Right ventricle myocardium superior (tissue), 1 donor: ENCODE results near the gene ALPK3. TPM values are rescaled to one million over a fixed set of nuclear protein-coding genes. Genes with fewer than 3 reads are reported as not detected.
A peak's percentile ranks its signal among the peaks of the same experiment; 100 is the strongest.

Experiments used
- ATAC-seq: fragments of 200-7000 bp; cut with Tn5 transposase; one replicate; pipeline ENCODE4 v1.9.1; 2020; ENCODE audit warnings: mild to moderate bottlenecking; ENCODE audit not compliant: poor library complexity
- DNase-seq: peaks from one replicate; pipeline ENCODE4 v3.0.0-alpha.2; 2020
- intact Hi-C: fragments of 100-400 bp; cut with DNase I; formaldehyde crosslinking; loops from one replicate; pipeline ENCODE4 v1.11.2; 2022
- total RNA-seq: library from RNA; stranded (reverse); fragmentation: NEBNext Ultra II Directional; extraction: Animal tissue kit (Norgen Biotek cat#: 25700); gene quantifications from one replicate; pipeline ENCODE4 v1.2.1, GENCODE V29; 2021
- donor health status: DM: no; HTN: yes; CAD: no; lungs with severe emphysema.

ALPK3 gene
- total RNA-seq, 1 donor from 2014 or later, result 114 TPM

- DNase-seq (no peak), ATAC-seq (peak; percentile 44)
- intact Hi-C loops, result loop anchor here (10.0 kb wide), 1 partner anchor 233 kb away; no protein-coding TSS in a partner anchor
These were observed 418 bp downstream of the ALPK3 start for GRCh38 chr15:84817466-84818081.

- intact Hi-C loops, result loop anchor here (10.0 kb wide), 1 partner anchor 234 kb away; no protein-coding TSS in a partner anchor
- DNase-seq (no peak), ATAC-seq (peak; percentile 18)
These were observed 1.3 kb downstream of the ALPK3 start for GRCh38 chr15:84818261-84819131.

GRCh38 chr15:84819291-84819768 lies 2.2 kb downstream of the ALPK3 start:
- intact Hi-C loops, result loop anchor here (10.0 kb wide), 1 partner anchor 235 kb away; no protein-coding TSS in a partner anchor
- DNase-seq, result peak; percentile 78
- peak; percentile 39 for ATAC-seq

DNA sequence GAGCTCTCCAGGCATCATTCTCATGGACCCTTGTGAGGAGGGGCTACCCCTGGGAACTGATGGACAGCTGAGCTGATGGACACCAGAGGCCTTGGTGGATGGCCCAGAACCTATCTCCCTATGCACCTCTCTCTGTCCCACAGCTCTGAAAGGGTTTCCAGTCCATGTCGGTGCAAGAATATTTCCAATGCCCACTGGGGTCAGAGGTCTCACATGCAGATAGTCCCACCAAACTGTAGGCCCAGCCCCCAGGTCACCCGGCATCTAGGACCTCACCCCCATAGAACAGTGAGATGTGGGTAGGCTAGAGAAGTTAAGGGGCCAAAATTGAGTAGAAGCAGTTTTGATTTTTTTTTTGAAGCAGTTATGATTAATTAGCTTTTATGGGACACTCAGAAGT lies 2.6 kb downstream of the ALPK3 start:
- ATAC-seq (no peak), DNase-seq (no peak)
- intact Hi-C loops, result loop anchor here (10.0 kb wide), 1 partner anchor 235 kb away; no protein-coding TSS in a partner anchor

- ATAC-seq, result no peak
- peak; percentile 56 for DNase-seq
- intact Hi-C loops, result no loop called here
These were observed 4.4 kb downstream of the ALPK3 start for GRCh38 chr15:84821501-84822021.

GRCh38 chr15:84822653-84823281 lies 5.6 kb downstream of the ALPK3 start:
- intact Hi-C loops, result no loop called here
- ATAC-seq (no peak), DNase-seq (no peak)

DNA sequence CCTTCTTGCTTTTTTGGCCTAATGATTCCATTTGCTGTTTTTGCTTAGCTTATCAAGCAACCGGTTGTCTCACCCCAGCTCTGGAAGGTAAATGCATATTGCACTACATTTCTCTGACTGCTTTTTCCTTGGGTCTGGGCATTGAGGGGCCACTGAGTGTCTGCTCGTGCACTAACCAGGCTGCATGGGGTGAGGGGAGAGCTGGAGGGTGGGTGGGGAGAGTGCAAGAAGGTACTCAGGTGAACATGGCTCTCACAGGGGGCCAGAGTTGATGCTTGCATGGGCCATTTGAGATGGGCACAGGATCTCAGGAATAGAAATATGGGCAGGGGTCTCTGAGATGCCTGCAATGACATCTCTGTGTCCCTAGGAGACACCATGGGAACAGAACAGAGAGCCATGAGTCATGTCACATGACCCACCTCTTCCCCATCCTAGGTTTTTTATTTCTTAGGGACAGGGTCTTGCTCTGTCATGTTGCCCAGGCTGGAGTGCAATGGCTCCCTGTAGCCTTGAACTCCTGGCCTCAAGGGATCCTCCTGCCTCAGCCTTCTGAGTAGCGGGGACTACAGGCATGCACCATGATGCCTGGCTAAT lies 6.2 kb downstream of the ALPK3 start:
- no peak for ATAC-seq
- intact Hi-C loops, result no loop called here
- DNase-seq, result no peak

- ATAC-seq (peak; percentile 65), DNase-seq (peak; percentile 66)
- intact Hi-C loops, result no loop called here
These were observed 7.3 kb downstream of the ALPK3 start for GRCh38 chr15:84824260-84825007.

DNA sequence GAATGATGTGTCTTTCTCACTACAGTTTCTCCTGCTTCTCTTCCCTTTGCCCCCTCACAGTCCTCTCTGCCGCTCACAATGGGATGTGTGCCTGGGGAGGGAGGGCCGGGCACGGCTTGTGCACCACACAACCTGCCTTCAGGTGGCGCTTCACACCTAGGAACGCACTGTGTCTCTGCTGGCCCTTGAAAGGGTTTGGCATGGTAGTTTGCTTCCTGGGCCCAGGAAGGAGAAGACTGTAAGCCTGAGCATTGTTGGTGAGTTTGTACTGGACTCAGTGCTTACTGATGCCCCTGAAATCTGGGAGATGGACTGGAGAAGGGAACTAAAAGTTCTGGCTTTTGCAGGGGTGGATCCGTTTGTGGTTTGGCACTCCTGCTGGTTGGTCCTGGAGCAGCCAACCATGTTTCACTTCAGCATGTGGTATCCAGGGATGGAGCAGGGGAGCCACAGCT lies 9.2 kb downstream of the ALPK3 start:
- peak; percentile 50 for DNase-seq
- intact Hi-C loops, result no loop called here
- ATAC-seq, result peak; percentile 1

- DNase-seq (no peak), ATAC-seq (no peak)
- intact Hi-C loops, result no loop called here
These were observed 10.1 kb downstream of the ALPK3 start for GRCh38 chr15:84827246-84827645.

DNA sequence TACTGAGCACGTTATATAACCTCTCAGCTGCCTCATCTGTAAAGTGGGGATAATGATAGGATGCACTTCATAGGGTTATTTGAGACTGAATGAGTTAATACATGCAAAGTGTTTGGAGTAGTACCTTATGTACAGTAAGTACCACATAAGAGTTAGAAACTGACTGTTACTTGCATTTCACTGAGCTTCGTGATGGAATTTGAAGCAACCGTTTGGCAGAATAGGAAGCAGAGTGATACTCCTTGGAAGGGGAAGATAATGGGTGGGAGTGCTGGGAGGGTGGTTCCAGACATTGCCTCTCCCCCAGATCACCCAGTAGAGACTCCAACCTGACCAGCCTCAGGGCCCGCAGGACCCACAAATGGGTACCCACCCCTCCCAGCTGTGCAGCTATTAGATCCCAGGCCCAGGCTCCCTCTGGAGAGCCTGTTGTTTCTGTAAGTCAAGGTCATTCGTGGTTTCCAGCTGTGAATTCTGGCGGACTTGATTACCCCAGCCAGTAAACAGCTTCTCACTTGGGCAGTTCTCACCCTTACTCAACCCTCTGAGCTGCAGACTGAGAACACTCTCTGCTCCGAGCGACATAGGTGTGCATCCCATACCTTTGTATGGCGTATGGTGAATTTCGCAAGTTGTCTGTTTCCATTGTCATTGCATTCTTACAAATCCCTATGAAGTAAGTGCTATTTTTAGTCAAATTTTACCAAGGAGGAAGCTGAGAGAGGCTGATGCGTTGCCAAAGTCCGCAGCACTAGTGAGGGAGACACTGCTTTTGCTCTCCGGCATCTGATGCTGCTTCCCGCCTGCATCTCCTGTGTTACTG lies 11.1 kb downstream of the ALPK3 start:
- peak; percentile 57 for DNase-seq
- intact Hi-C loops, result no loop called here

GRCh38 chr15:84829428-84829827 lies 12.3 kb downstream of the ALPK3 start:
- DNase-seq (no peak), ATAC-seq (no peak)
- intact Hi-C loops, result no loop called here

More for the DNA sequence above, 11.1 kb downstream of the ALPK3 start:
- peak; percentile 48 for ATAC-seq

DNA sequence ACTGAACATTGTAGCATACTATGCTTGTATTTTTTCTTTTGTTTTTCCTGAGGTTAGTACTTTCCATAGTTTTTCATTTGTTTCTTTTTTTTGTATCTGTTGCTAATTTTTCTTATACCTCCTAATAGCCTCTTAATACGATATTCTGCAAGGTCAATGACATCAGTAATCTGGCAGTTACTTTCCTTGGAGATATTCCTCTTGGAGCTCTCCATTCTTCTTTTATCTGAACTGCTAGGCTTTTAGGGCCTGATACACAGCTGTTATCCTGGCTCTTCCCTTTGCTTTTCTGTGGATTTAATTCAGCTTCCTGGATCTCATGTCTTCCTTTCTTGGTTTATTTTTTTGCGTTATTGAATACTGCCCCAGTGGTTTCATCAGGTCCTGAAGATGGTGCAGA lies 12.9 kb downstream of the ALPK3 start:
- DNase-seq, result no peak
- ATAC-seq, result peak; percentile 5
- intact Hi-C loops, result no loop called here

- intact Hi-C loops, result no loop called here
These were observed 13.9 kb downstream of the ALPK3 start for GRCh38 chr15:84831028-84831427.

GRCh38 chr15:84831613-84832012 lies 14.5 kb downstream of the ALPK3 start:
- ATAC-seq (no peak), DNase-seq (no peak)
- intact Hi-C loops, result no loop called here

More at GRCh38 chr15:84831028-84831427, 13.9 kb downstream of the ALPK3 start:
- ATAC-seq, result no peak
- DNase-seq, result no peak

- ATAC-seq, result no peak
- intact Hi-C loops, result no loop called here
- no peak for DNase-seq
These were observed 15.4 kb downstream of the ALPK3 start for GRCh38 chr15:84832448-84833040.
